ENCODE measurements around the gene ABHD18. TPM values are rescaled to one million over a fixed set of nuclear protein-coding genes. Genes with fewer than 3 reads are reported as not detected.

Gene ABHD18
- 2.8 to 3.7 TPM (median 3.4 TPM) in 5 replicates for total RNA-seq (2022; extraction: Qiagen RNA extraction)

DNA sequence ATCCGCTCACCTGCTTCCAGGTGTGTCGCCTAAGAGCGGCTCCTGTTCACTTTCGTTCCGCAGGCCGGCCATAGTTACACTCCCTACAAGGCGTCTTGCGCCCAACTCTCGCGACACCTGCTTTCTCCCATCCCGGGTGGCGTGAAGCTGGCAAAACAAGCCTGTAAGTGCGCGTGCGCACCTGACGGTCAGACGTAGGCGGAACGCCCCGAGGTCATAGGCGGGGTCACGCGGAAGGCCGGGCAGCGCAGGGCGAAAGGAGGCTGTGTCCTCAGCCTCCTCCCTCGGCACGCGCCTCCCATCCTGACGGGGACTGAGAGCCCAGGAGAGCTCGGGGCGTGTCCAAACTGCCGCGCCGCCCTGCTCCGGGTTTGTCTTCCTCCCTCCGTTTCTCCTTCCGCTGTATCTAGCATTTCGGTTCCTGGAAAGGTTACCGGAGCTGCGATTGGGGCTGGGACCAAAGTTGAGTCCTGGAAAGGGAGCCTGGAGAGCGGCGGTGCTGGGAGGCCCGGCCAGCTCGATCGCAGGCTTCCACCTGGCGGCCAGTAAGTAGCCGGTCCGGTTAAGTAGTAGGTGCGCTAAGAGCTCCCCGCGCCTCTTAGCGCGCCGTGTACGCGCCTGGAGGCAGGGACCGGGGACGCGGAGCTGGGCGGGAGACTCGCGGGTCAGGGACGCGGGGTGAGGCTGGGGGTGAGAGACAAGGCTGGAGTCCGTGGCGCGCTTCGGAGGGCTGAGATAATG lies at the start of gene ABHD18, which contains the start of gene MFSD8:
ABHD18 (plus strand) TSS at position 345 of the 741 bp plus-strand sequence. CDS start 17,550 bp downstream, outside the sequence.
MFSD8 (minus strand) TSS at position 112 of the 741 bp plus-strand sequence; CDS start at position 72, 40 bp downstream.

DNA sequence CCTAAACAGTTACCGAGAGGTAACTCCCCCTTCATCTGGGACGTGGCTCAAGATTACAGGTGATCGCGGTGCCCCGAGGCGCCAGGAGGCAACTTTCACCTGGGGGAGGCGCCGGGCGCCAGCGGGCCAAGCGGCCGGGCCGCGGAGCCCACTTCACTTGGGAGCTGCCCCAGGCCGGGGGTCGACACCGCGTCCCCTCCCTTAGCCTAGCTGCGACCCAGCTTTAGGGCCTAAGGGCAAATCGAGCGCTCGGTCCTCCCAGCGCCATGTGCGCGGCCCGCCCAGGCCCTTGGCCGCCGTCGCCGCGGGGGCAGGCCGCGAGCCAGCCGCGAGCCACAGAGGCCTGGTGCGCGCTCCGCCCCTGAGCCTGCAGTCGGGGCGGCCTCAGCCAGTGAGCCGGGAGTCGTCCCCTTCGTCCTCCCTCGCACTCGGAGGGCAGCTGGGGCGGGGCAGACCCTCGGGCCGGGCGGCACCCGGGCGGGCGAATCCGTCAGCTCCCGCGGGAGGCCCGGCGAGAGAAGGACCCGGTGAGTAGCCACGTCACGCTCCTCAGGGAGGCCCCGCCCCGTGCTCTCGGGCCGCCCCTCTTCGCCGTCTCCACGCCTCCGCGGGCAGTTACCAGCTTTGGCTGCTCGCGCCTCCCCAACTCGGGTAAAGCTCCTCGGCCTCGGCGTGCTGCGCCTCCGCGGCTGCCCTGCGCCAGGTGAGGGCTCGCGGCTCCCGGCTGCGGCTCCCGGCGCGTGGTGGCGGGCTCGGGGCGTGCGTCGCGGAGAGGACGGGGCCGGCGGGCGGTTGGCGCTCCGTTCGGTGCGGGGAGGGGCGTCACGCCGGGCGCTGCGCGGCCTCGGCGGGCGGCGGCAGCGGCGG lies 95.7 kb downstream of the ABHD18 start, which contains the start of gene LARP1B:
LARP1B (plus strand) TSS at position 614 of the 867 bp plus-strand sequence. CDS start 13,640 bp downstream, outside the sequence.

Other genes with a start within 250 kb of the ABHD18 start
- gene SLC25A31, start 235.0 kb upstream of the ABHD18 start, total RNA-seq (2022; extraction: Qiagen RNA extraction) = not detected in 5 replicates
- gene HSPA4L, start 183.1 kb upstream of the ABHD18 start, total RNA-seq (2022; extraction: Qiagen RNA extraction) = 6.5 to 8.0 TPM (median 7.2 TPM) in 5 replicates
- 13.4 to 18.2 TPM (median 13.6 TPM) in 5 replicates for gene PLK4, start 84.5 kb upstream of the ABHD18 start, total RNA-seq (2022; extraction: Qiagen RNA extraction)
- gene MFSD8, start 233 bp upstream of the ABHD18 start, total RNA-seq (2022; extraction: Qiagen RNA extraction) = 12.6 to 14.5 TPM (median 13.8 TPM) in 5 replicates
- 11.9 to 16.4 TPM (median 13.3 TPM) in 5 replicates for gene LARP1B, start 95.9 kb downstream of the ABHD18 start, total RNA-seq (2022; extraction: Qiagen RNA extraction)

Data from A549 treated with Mapracorat at 1 μM for 4 hours (cell line).